Renal pelvis (tissue), 12 donors: Measurements from ENCODE around the gene BCLAF1. TPM values are rescaled to one million over a fixed set of nuclear protein-coding genes. Genes with fewer than 3 reads are reported as not detected.

ENCODE experiments used
- DNase-seq: peaks from one replicate; pipeline ENCODE4 v3.0.0-alpha.2; 2013
- long read RNA-seq, 16 experiments: transcript quantifications; one replicate each; lab custom pipeline, GENCODE V29; 2026
- polyA plus RNA-seq, 3 donors: library from polyadenylated mRNA; unstranded; fragments of 120-200 nt; gene quantifications; one replicate each; pipeline ENCODE4 v1.2.1, GENCODE V29; 2013; ENCODE audit not compliant: insufficient read length in 3 of 3

Gene BCLAF1
- polyA plus RNA-seq: 100 to 1,000 TPM; 192 to 226 (median 200) TPM
- long read RNA-seq, donor 1, full-length matches to known transcripts: 9 of 62 reads
- long read RNA-seq, donor 1, partial matches to known transcripts: 53 of 62 reads
- long read RNA-seq, donor 1, other reads (novel, unspliced or antisense): 0 of 62 reads
- long read RNA-seq, donor 2, full-length matches to known transcripts: 9 of 72 reads
- long read RNA-seq, donor 2, partial matches to known transcripts: 63 of 72 reads
- long read RNA-seq, donor 2, other reads (novel, unspliced or antisense): 0 of 72 reads
- long read RNA-seq, donor 3, full-length matches to known transcripts: 6 of 84 reads
- long read RNA-seq, donor 3, partial matches to known transcripts: 78 of 84 reads
- long read RNA-seq, donor 3, other reads (novel, unspliced or antisense): 0 of 84 reads
- long read RNA-seq, donor 4, full-length matches to known transcripts: 5 of 47 reads
- long read RNA-seq, donor 4, partial matches to known transcripts: 42 of 47 reads
- long read RNA-seq, donor 4, other reads (novel, unspliced or antisense): 0 of 47 reads
- long read RNA-seq, donor 5, full-length matches to known transcripts: 2 of 28 reads
- long read RNA-seq, donor 5, partial matches to known transcripts: 26 of 28 reads
- long read RNA-seq, donor 5, other reads (novel, unspliced or antisense): 0 of 28 reads
- long read RNA-seq, donor 6, full-length matches to known transcripts: 16 of 112 reads
- long read RNA-seq, donor 6, partial matches to known transcripts: 96 of 112 reads
- long read RNA-seq, donor 6, other reads (novel, unspliced or antisense): 0 of 112 reads
- long read RNA-seq, donor 7, full-length matches to known transcripts: 6 of 70 reads
- long read RNA-seq, donor 7, partial matches to known transcripts: 64 of 70 reads
- long read RNA-seq, donor 7, other reads (novel, unspliced or antisense): 0 of 70 reads
- long read RNA-seq, donor 8, full-length matches to known transcripts: 5 of 42 reads
- long read RNA-seq, donor 8, partial matches to known transcripts: 37 of 42 reads
- long read RNA-seq, donor 8, other reads (novel, unspliced or antisense): 0 of 42 reads
- long read RNA-seq, donor 9, full-length matches to known transcripts: 7 of 95 reads
- long read RNA-seq, donor 9, partial matches to known transcripts: 88 of 95 reads
- long read RNA-seq, donor 9, other reads (novel, unspliced or antisense): 0 of 95 reads
- long read RNA-seq, donor 10, full-length matches to known transcripts: 18 of 132 reads
- long read RNA-seq, donor 10, partial matches to known transcripts: 114 of 132 reads
- long read RNA-seq, donor 10, other reads (novel, unspliced or antisense): 0 of 132 reads
- long read RNA-seq, donor 11, full-length matches to known transcripts: 3 of 37 reads
- long read RNA-seq, donor 11, partial matches to known transcripts: 34 of 37 reads
- long read RNA-seq, donor 11, other reads (novel, unspliced or antisense): 0 of 37 reads
- long read RNA-seq, donor 12, full-length matches to known transcripts: 17 of 148 reads
- long read RNA-seq, donor 12, partial matches to known transcripts: 131 of 148 reads
- long read RNA-seq, donor 12, other reads (novel, unspliced or antisense): 0 of 148 reads
- long read RNA-seq, donor 13, partial matches to known transcripts: 54 of 57 reads
- long read RNA-seq, donor 13, other reads (novel, unspliced or antisense): 0 of 57 reads
- long read RNA-seq, donor 14, full-length matches to known transcripts: 4 of 166 reads
- long read RNA-seq, donor 14, partial matches to known transcripts: 162 of 166 reads
- long read RNA-seq, donor 14, other reads (novel, unspliced or antisense): 0 of 166 reads
- long read RNA-seq, donor 15, full-length matches to known transcripts: 18 of 108 reads
- long read RNA-seq, donor 15, partial matches to known transcripts: 90 of 108 reads
- long read RNA-seq, donor 15, other reads (novel, unspliced or antisense): 0 of 108 reads
- long read RNA-seq, donor 16, full-length matches to known transcripts: 6 of 85 reads
- long read RNA-seq, donor 16, partial matches to known transcripts: 79 of 85 reads
- long read RNA-seq, donor 16, other reads (novel, unspliced or antisense): 0 of 85 reads

GRCh38 chr6:136289579-136290409 lies at the start of gene BCLAF1:
Gene BCLAF1 (minus strand): TSS chr6:136289846. CDS start chr6:136279866, 9,980 bp downstream.
- peak; percentile 99 for DNase-seq

- no peak for DNase-seq
Measured at GRCh38 chr6:136338486-136338885, 48.8 kb upstream of the BCLAF1 start.

GRCh38 chr6:136337606-136338005 lies 48.0 kb upstream of the BCLAF1 start:
- no peak for DNase-seq

- DNase-seq: peak; percentile 26
Measured at GRCh38 chr6:136337121-136337520, 47.5 kb upstream of the BCLAF1 start.

- peak; percentile 34 for DNase-seq
Measured at GRCh38 chr6:136335736-136336363, 46.2 kb upstream of the BCLAF1 start.

DNA sequence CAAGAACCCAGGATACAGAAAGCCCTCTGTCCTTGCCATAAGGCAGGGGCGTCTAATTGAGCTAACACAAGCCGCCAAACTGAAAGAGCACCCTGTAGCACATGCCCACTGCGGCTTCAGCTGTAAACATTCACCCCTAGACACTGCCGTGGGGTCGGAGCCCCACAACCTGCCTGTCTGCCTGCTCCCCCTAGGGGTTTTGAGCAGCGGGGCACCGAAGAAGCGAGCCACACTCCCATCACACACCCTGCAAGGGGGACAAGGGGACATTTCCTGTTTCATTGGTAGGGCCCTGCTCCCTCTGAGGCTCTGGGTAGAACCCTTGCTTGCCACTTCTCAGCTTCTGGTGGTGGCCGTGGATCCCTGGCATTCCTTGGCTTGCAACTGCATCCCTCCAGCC lies 45.2 kb upstream of the BCLAF1 start:
- DNase-seq: no peak

- DNase-seq: no peak
Measured at GRCh38 chr6:136334465-136334846, 44.8 kb upstream of the BCLAF1 start.

DNA sequence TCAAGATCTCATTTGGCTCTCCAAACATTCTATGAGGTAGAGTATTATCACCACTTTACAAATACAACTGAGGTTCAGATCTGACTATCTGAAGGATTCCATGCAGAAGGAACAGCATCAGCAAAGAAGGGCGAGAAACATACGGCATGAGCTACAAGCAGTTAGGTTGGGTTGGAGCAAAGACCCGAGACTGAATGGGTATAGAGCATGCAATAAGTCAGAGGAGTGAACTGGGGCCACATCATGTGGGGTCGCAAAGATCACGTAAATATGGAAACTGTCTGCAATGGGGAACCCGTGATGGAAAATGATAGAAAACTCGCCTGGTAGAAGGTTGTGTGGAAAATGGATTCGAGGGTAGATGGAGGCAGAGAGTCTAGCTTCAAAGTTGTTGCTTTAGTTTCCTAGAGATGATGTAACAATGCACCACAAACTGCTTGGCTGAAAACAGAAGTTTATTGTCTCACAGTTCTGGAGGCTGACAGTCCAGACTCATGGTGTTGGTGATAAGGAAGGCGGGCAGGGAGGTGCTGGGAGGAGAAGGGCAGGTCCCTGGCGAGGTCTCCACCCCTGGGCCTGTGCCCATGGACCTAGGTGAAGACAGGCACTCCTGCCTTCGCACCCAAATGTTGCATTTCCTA lies 44.3 kb upstream of the BCLAF1 start:
- no peak for DNase-seq

- DNase-seq: no peak
Measured at GRCh38 chr6:136331461-136331860, 41.8 kb upstream of the BCLAF1 start.

DNA sequence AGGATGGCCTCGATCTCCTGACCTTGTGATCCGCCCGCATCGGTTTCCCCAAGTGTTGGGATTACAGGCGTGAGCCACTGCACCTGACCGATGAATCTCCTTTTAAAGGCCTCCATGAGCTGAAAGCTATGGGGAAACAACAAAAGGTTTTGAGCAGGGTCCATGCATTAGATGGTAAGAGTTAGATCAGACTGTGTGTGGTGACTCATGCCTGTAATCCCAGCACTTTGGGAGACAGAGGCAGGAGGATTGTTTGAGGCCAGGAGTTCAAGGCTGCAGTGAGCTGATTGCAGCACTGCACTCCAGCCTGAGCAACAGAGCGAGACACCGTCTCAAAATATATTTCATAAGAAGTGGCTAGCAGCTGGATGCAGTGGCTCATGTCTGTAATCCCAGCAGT lies 41.0 kb upstream of the BCLAF1 start:
- DNase-seq: no peak

- peak; percentile 27 for DNase-seq
Measured at GRCh38 chr6:136326038-136326553, 36.5 kb upstream of the BCLAF1 start.

DNA sequence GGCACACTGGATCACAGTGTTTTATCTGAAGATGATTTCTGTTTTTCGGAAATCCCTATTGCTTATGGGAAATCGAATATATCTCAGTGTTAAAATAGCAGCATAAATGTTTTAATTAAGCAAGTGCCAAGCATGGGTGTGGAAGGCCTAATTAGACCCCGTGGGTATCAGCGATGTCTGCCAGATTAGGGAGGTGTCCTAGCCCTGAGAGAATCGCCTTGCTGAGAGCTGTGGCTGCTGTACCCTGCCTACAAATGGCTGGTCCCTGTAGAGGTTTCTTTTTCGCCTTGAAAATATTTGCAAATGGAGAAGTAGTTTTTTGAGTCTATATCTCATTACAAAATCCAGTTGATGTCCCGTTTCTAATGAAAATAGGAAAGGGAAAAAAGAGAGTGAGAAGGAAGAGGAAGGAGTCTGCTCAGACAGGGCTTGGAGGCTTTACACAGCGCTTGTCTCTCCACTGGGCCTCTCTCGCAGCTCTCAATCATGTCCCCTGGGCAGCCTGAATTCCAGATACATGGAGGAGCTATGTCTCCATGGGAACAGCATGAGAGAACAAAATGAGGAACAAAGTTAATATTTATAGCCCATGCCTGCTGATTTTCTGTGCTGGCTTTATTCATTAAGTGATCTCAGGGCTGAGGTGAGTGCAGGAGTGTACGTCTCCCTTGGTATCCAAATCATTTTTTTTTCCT lies 35.2 kb upstream of the BCLAF1 start:
- DNase-seq: peak; percentile 17

GRCh38 chr6:136323431-136324112 lies 33.9 kb upstream of the BCLAF1 start:
- no peak for DNase-seq

DNA sequence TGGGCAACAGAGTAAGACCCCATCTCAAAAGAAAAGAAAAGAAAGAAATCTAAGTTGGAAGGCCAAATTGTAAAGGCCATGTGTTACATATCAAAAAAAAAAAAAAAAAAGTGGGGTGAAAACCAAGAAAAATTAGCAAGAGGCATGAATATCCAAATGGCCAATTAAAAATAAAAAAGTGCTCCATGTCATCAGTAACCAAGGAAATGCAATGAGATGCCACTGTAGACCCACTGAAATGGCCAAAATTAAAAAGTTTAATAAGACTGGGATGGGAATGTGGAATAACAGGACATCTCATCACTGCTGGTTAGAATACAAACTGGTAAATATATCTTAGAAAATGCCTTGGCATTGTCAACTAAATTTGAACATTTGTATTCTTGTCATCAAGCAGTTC lies 30.1 kb upstream of the BCLAF1 start:
- no peak for DNase-seq

- DNase-seq: no peak
Measured at GRCh38 chr6:136318676-136319075, 29.0 kb upstream of the BCLAF1 start.

- DNase-seq: no peak
Measured at GRCh38 chr6:136317971-136318370, 28.3 kb upstream of the BCLAF1 start.
